Measurements from ENCODE around the gene THSD4. TPM values are rescaled to one million over a fixed set of nuclear protein-coding genes. Genes with fewer than 3 reads are reported as not detected.

THSD4 gene
- total RNA-seq, 2 experiments from 2014 or later = not detected

DNA sequence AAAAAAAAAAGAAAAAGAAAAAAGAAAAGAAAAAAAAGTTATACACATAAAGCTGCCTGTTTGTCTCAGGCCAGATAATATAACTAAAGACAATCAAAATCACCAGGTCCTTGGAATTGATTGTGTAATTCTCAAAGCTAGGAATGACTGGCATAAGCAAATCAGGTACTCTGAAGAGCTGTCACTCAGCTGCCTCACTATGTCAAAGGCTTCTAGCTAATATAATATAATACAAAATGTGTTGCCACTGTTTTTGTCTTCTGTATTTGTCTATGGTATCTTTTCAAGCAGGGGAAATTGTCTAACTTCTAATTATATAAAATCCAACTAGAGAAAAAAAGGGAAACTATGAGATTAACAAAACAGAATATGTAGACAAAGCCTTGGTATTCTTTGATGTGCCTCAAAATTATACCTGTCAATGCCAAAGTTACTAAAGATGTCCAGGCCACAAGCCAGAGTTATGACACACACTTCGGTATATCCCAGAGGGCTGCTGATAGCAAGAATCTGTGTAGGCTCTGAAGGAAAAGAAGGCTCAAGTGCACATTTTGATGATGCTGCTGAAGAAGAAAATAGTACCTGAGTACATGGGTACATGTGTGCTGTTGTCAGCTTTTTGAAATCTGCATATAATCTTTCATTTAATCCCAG lies 658.1 kb downstream of the THSD4 start:
- ChIA-PET CTCF (ENCODE audit: unreplicated experiment) (no interaction called here), POLR2A (interaction anchor here (0.6 to 0.7 kb wide), 2 partner anchors 32 to 634 kb away, joined by 3 to 4 read pairs; no protein-coding TSS in a partner anchor)
- intact Hi-C loops (cut with micrococcal nuclease; ENCODE audit: unreplicated experiment) = no loop called here
- DNase-seq (ENCODE audit: low spot score) = no peak
- no peaks in the 10 kb centered on the region for H3K9me3 ChIP-seq (ENCODE audit: low read length)
- H3K4me1 ChIP-seq (ENCODE audit: insufficient read depth, low read length, poor library complexity, severe bottlenecking) = no peaks in the 10 kb centered on the region
- no peaks in the 10 kb centered on the region for H3K9me2 ChIP-seq (ENCODE audit: insufficient read depth, low read length)
- BruUV-seq (replicated peaks) = no TSS peak
- no peaks in the 10 kb centered on the region for H3K36me3 ChIP-seq (ENCODE audit: insufficient read depth, low read length)
- no peak overlapping the region for H3K4me2 ChIP-seq (ENCODE audit: low read length)
- no peak overlapping the region for H2AFZ ChIP-seq (ENCODE audit: low read length)
- H3K79me2 ChIP-seq (ENCODE audit: insufficient read depth, low read depth, low read length) = no peaks in the 10 kb centered on the region
- TF ChIP-seq, protein P1, sequence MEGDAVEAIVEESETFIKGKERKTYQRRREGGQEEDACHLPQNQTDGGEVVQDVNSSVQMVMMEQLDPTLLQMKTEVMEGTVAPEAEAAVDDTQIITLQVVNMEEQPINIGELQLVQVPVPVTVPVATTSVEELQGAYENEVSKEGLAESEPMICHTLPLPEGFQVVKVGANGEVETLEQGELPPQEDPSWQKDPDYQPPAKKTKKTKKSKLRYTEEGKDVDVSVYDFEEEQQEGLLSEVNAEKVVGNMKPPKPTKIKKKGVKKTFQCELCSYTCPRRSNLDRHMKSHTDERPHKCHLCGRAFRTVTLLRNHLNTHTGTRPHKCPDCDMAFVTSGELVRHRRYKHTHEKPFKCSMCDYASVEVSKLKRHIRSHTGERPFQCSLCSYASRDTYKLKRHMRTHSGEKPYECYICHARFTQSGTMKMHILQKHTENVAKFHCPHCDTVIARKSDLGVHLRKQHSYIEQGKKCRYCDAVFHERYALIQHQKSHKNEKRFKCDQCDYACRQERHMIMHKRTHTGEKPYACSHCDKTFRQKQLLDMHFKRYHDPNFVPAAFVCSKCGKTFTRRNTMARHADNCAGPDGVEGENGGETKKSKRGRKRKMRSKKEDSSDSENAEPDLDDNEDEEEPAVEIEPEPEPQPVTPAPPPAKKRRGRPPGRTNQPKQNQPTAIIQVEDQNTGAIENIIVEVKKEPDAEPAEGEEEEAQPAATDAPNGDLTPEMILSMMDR (conservative IDR thresholded peaks at IDR 0.05; ENCODE audit: low read length) = no peak
- no peak for TF ChIP-seq EZH2phosphoT487 (IDR thresholded peaks at IDR 0.05; ENCODE audit: borderline replicate concordance, low read depth, low read length)
- H3K27ac ChIP-seq (ENCODE audit: low read depth, low read length, poor library complexity, severe bottlenecking) = no peak overlapping the region
- H3K4me3 ChIP-seq (ENCODE audit: low read depth, low read length, poor library complexity, severe bottlenecking) = no peak overlapping the region
- no peaks in the 10 kb centered on the region for H4K20me1 ChIP-seq (ENCODE audit: insufficient read depth, low read length)

GRCh38 chr15:71775856-71776255 lies 660.6 kb downstream of the THSD4 start:
- ChIA-PET CTCF (ENCODE audit: unreplicated experiment) (no interaction called here), POLR2A (interaction anchor here (0.5 kb wide), 1 partner anchor 88 kb away, joined by 3 read pairs; no protein-coding TSS in a partner anchor)

DNA sequence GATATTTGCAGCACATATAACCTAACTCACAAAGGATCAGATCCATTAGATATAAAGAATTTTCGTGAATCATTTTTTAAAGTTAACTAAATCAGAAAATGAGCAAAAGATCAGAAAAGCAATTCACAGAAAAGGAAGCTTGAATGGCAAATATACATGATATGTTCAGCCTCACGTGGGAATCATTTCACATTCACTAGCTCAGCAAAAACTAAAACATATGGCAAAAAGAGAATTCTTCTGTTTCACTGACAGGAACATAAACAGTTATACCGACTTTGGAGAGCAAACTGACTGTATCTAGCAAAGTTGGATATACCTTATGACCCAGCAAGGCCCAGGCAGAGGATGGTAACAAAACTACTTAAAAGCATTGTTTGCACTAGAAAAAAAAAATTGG lies 661.0 kb downstream of the THSD4 start:
- no peaks in the 10 kb centered on the region for H3K4me1 ChIP-seq (ENCODE audit: insufficient read depth, low read length, poor library complexity, severe bottlenecking)
- no peaks in the 10 kb centered on the region for H3K79me2 ChIP-seq (ENCODE audit: insufficient read depth, low read depth, low read length)
- no peaks in the 10 kb centered on the region for H4K20me1 ChIP-seq (ENCODE audit: insufficient read depth, low read length)
- intact Hi-C loops (cut with micrococcal nuclease; ENCODE audit: unreplicated experiment) = no loop called here
- H3K36me3 ChIP-seq (ENCODE audit: insufficient read depth, low read length) = no peaks in the 10 kb centered on the region
- TF ChIP-seq, protein P1 (conservative IDR thresholded peaks at IDR 0.05; ENCODE audit: low read length) = no peak
- TF ChIP-seq EZH2phosphoT487 (IDR thresholded peaks at IDR 0.05; ENCODE audit: borderline replicate concordance, low read depth, low read length) = no peak
- no peak overlapping the region for H3K27ac ChIP-seq (ENCODE audit: low read depth, low read length, poor library complexity, severe bottlenecking)
- no peak for DNase-seq (ENCODE audit: low spot score)
- ChIA-PET POLR2A (interaction anchor here (0.5 kb wide), 1 partner anchor 89 kb away, joined by 3 read pairs; no protein-coding TSS in a partner anchor), CTCF (ENCODE audit: unreplicated experiment) (no interaction called here)
- H3K9me3 ChIP-seq (ENCODE audit: low read length) = no peaks in the 10 kb centered on the region
- H2AFZ ChIP-seq (ENCODE audit: low read length) = no peak overlapping the region
- no peaks in the 10 kb centered on the region for H3K9me2 ChIP-seq (ENCODE audit: insufficient read depth, low read length)
- H3K4me3 ChIP-seq (ENCODE audit: low read depth, low read length, poor library complexity, severe bottlenecking) = no peak overlapping the region
- no peak overlapping the region for H3K4me2 ChIP-seq (ENCODE audit: low read length)
- BruUV-seq (replicated peaks) = no TSS peak

More at GRCh38 chr15:71775856-71776255, 660.6 kb downstream of the THSD4 start:
- intact Hi-C loops (cut with micrococcal nuclease; ENCODE audit: unreplicated experiment) = no loop called here
- DNase-seq (ENCODE audit: low spot score) = no peak
- no peaks in the 10 kb centered on the region for H3K9me3 ChIP-seq (ENCODE audit: low read length)
- no peaks in the 10 kb centered on the region for H3K36me3 ChIP-seq (ENCODE audit: insufficient read depth, low read length)
- H3K79me2 ChIP-seq (ENCODE audit: insufficient read depth, low read depth, low read length) = no peaks in the 10 kb centered on the region
- no peak overlapping the region for H3K4me3 ChIP-seq (ENCODE audit: low read depth, low read length, poor library complexity, severe bottlenecking)
- H3K27ac ChIP-seq (ENCODE audit: low read depth, low read length, poor library complexity, severe bottlenecking) = no peak overlapping the region
- no peak overlapping the region for H3K4me2 ChIP-seq (ENCODE audit: low read length)
- BruUV-seq (replicated peaks) = no TSS peak
- H2AFZ ChIP-seq (ENCODE audit: low read length) = no peak overlapping the region
- H3K9me2 ChIP-seq (ENCODE audit: insufficient read depth, low read length) = no peaks in the 10 kb centered on the region
- TF ChIP-seq, protein P1 (conservative IDR thresholded peaks at IDR 0.05; ENCODE audit: low read length) = no peak
- no peak for TF ChIP-seq EZH2phosphoT487 (IDR thresholded peaks at IDR 0.05; ENCODE audit: borderline replicate concordance, low read depth, low read length)
- H4K20me1 ChIP-seq (ENCODE audit: insufficient read depth, low read length) = no peaks in the 10 kb centered on the region
- H3K4me1 ChIP-seq (ENCODE audit: insufficient read depth, low read length, poor library complexity, severe bottlenecking) = no peaks in the 10 kb centered on the region
